GM23338 (cell line): ENCODE data around the gene CEACAM19. TPM values are rescaled to one million over a fixed set of nuclear protein-coding genes. Genes with fewer than 3 reads are reported as not detected.

Experiments used
- ATAC-seq: fragments of 200-7000 bp; cut with Tn5 transposase; 3 replicates; pipeline ENCODE4 v1.9.1; 2020
- DNase-seq: peaks from one replicate; pipeline ENCODE4 v3.0.0-alpha.2; 2015; ENCODE audit warnings: low spot score
- H2AFZ ChIP-seq: fragments of 200-600 bp; sonication (generic); 2 replicates; pipeline ENCODE4 v1.8.0; 2016; ENCODE audit warnings: antibody characterized with exemption, mild to moderate bottlenecking, moderate library complexity
- H3F3A ChIP-seq: fragments of 200-600 bp; sonication (generic); replicated peaks from 2 replicates; pipeline ENCODE4 v1.8.0; 2017; ENCODE audit warnings: antibody characterized with exemption, mixed run types, low read depth
- H3K27ac ChIP-seq: fragments of 200-600 bp; sonication (generic); 2 replicates; pipeline ENCODE4 v1.6.1; 2016; ENCODE audit warnings: low read depth
- H3K27me3 ChIP-seq: fragments of 200-600 bp; sonication (generic); 2 replicates; pipeline ENCODE4 v1.8.0; 2016; ENCODE audit warnings: mild to moderate bottlenecking, mixed run types, moderate library complexity; ENCODE audit not compliant: insufficient read depth
- H3K36me3 ChIP-seq: fragments of 200-600 bp; sonication (generic); 2 replicates; pipeline ENCODE4 v1.8.0; 2016; ENCODE audit warnings: mild to moderate bottlenecking; ENCODE audit not compliant: insufficient read depth
- H3K4me1 ChIP-seq: fragments of 200-600 bp; sonication (generic); 2 replicates; pipeline ENCODE4 v1.8.0; 2016; ENCODE audit warnings: mild to moderate bottlenecking, moderate library complexity; ENCODE audit not compliant: insufficient read depth
- H3K4me2 ChIP-seq: fragments of 200-600 bp; sonication (generic); 2 replicates; pipeline ENCODE4 v1.7.1; 2017; ENCODE audit warnings: mixed run types
- H3K4me3 ChIP-seq: fragments of 200-600 bp; sonication (generic); 2 replicates; pipeline ENCODE4 v1.6.1; 2016; ENCODE audit warnings: mixed run types
- H3K79me2 ChIP-seq: fragments of 200-600 bp; sonication (generic); replicated peaks from 2 replicates; pipeline ENCODE4 v1.8.0; 2017; ENCODE audit warnings: mild to moderate bottlenecking; ENCODE audit not compliant: insufficient read depth
- H3K9me2 ChIP-seq: fragments of 200-600 bp; sonication (generic); 2 replicates; pipeline ENCODE4 v1.8.0; 2017; ENCODE audit not compliant: insufficient read depth
- H4K20me1 ChIP-seq: fragments of 200-600 bp; sonication (generic); replicated peaks from 2 replicates; pipeline ENCODE4 v1.8.0; 2017; ENCODE audit warnings: mild to moderate bottlenecking; ENCODE audit not compliant: insufficient read depth
- H3K27ac Mint-ChIP-seq: 2 replicates; pipeline ENCODE4 v1.8.0; 2020; ENCODE audit warnings: inconsistent platforms, mild to moderate bottlenecking, moderate library complexity, mixed read lengths
- H3K27me3 Mint-ChIP-seq: 3 replicates; pipeline ENCODE4 v1.8.0; 2022; ENCODE audit warnings: low read depth, mild to moderate bottlenecking, moderate library complexity, mixed read lengths, inconsistent platforms; ENCODE audit not compliant: insufficient read depth, poor library complexity
- H3K36me3 Mint-ChIP-seq: 3 replicates; pipeline ENCODE4 v1.8.0; 2021; ENCODE audit warnings: low read depth, mild to moderate bottlenecking, inconsistent platforms, moderate library complexity, mixed read lengths
- H3K4me1 Mint-ChIP-seq: 3 replicates; pipeline ENCODE4 v1.8.0; 2020; ENCODE audit warnings: mild to moderate bottlenecking, inconsistent platforms, mixed read lengths
- H3K4me3 Mint-ChIP-seq: 3 replicates; pipeline ENCODE4 v1.8.0; 2021; ENCODE audit warnings: moderate library complexity, mild to moderate bottlenecking, inconsistent platforms, mixed read lengths
- H3K9me3 Mint-ChIP-seq: 3 replicates; pipeline ENCODE4 v1.8.0; 2020; ENCODE audit warnings: moderate library complexity, mild to moderate bottlenecking, inconsistent platforms, mixed read lengths
- CREB1 ChIP-seq: fragments of 250-450 bp; sonication (Bioruptor Pico); IDR thresholded peaks from 2 replicates; pipeline ENCODE4 v1.5.0; 2020; ENCODE audit warnings: low read depth, mild to moderate bottlenecking, moderate library complexity
- CTCF ChIP-seq, 2 experiments: fragments of 200-600 bp in 1 of 2; sonication (generic) in 1 of 2; conservative IDR thresholded peaks; 2 replicates each; pipeline versions ENCODE4 v1.5.1 to v1.6.1; 2016 to 2017; ENCODE audit warnings: antibody characterized with exemption in 2 of 2, low read depth in 2 of 2, mild to moderate bottlenecking in 2 of 2, moderate library complexity in 1 of 2
- EZH2 ChIP-seq: fragments of 200-600 bp; sonication (generic); IDR thresholded peaks from one replicate; pipeline ENCODE4 v1.8.0; 2017; ENCODE audit warnings: antibody characterized with exemption, mild to moderate bottlenecking, low read depth; ENCODE audit not compliant: unreplicated experiment
- EZH2phosphoT487 ChIP-seq: fragments of 200-600 bp; sonication (generic); IDR thresholded peaks from one replicate; pipeline ENCODE4 v1.8.1; 2018; ENCODE audit warnings: antibody characterized with exemption; ENCODE audit not compliant: unreplicated experiment
- NANOG ChIP-seq: IDR thresholded peaks from 2 replicates; pipeline ENCODE4 v1.6.1; 2016; ENCODE audit warnings: antibody characterized with exemption, borderline replicate concordance
- POLR2AphosphoS5 ChIP-seq: IDR thresholded peaks from 2 replicates; pipeline ENCODE4 v1.6.1; 2016; ENCODE audit warnings: antibody characterized with exemption, low read depth
- REST ChIP-seq: IDR thresholded peaks from one replicate; pipeline ENCODE4 v1.6.1; 2018; ENCODE audit warnings: antibody characterized with exemption; ENCODE audit not compliant: unreplicated experiment
- ZNF114 ChIP-seq: fragments of 250-450 bp; sonication (Bioruptor Pico); IDR thresholded peaks from 2 replicates; pipeline ENCODE4 v1.5.0; 2020; ENCODE audit warnings: mild to moderate bottlenecking, moderate library complexity
- ZNF462 ChIP-seq: fragments of 250-450 bp; sonication (Bioruptor Pico); IDR thresholded peaks from 2 replicates; pipeline ENCODE4 v1.5.0; 2020; ENCODE audit warnings: mild to moderate bottlenecking, moderate library complexity
- polyA plus RNA-seq: library from polyadenylated mRNA; unstranded; fragments of >200 nt; fragmentation: Nextera tagmentation; extraction: Ambion mirVana; gene quantifications from 2 replicates; pipeline ENCODE4 v1.2.1, GENCODE V29; 2016
- total RNA-seq: library from RNA; depleted of rRNA; stranded (reverse); fragments of >200 nt; shearing (Covaris generic); gene quantifications from 2 replicates; pipeline ENCODE4 v1.2.3, GENCODE V29; 2014

The CEACAM19 gene
- total and polyA plus RNA-seq, 2 experiments from 2014 or later, result 0.38 to 0.76 TPM

GRCh38 chr19:44732235-44733014, 61.1 kb downstream of the CEACAM19 start:
- Mint-ChIP-seq H3K27ac (no peak overlapping the region), H3K36me3 (no peaks in the 10 kb centered on the region), H3K27me3 (peaks cover 8% of the 10 kb centered on the region), H3K9me3 (no peaks in the 10 kb centered on the region), H3K4me1 (no peaks in the 10 kb centered on the region), H3K4me3 (no peak overlapping the region)
- H3K4me3 ChIP-seq, result no peak overlapping the region
- H3K79me2 ChIP-seq, result no peaks in the 10 kb centered on the region
- H2AFZ ChIP-seq, result no peak overlapping the region
- H3K4me1 ChIP-seq, result no peaks in the 10 kb centered on the region
- no peaks in the 10 kb centered on the region for H3F3A ChIP-seq
- DNase-seq (no peak), ATAC-seq (no peak)
- H3K9me2 ChIP-seq, result no peaks in the 10 kb centered on the region
- no peak overlapping the region for H3K27ac ChIP-seq
- no peak overlapping the region for H3K4me2 ChIP-seq
- no peaks in the 10 kb centered on the region for H3K36me3 ChIP-seq
- H4K20me1 ChIP-seq, result no peaks in the 10 kb centered on the region
- TF ChIP-seq CTCF (conservative IDR thresholded peaks at IDR 0.05; ENCODE audit: low read depth in 2 of 2) (no peak), EZH2phosphoT487 (no peak), CREB1 (CRISPR knock-in tag) (no peak), NANOG (no peak), ZNF114 (no peak), ZNF462 (CRISPR knock-in tag) (no peak), REST (no peak), POLR2AphosphoS5 (no peak), EZH2 (no peak)
- no peaks in the 10 kb centered on the region for H3K27me3 ChIP-seq
